Mesenteric fat pad (tissue), 1 donor: ENCODE measurements around the gene CCR5AS. TPM values are rescaled to one million over a fixed set of nuclear protein-coding genes. Genes with fewer than 3 reads are reported as not detected.

Source experiments
- DNase-seq: peaks from one replicate; pipeline ENCODE4 v3.0.0-alpha.2; 2020; ENCODE audit warnings: low spot score
- total RNA-seq: library from RNA; stranded (reverse); fragmentation: NEBNext Ultra II Directional; extraction: Animal tissue kit (Norgen Biotek cat#: 25700); gene quantifications from one replicate; pipeline ENCODE4 v1.2.1, GENCODE V29; 2021
- donor health status: DM: yes; HTN: yes; CAD: no.

Gene CCR5AS

DNA sequence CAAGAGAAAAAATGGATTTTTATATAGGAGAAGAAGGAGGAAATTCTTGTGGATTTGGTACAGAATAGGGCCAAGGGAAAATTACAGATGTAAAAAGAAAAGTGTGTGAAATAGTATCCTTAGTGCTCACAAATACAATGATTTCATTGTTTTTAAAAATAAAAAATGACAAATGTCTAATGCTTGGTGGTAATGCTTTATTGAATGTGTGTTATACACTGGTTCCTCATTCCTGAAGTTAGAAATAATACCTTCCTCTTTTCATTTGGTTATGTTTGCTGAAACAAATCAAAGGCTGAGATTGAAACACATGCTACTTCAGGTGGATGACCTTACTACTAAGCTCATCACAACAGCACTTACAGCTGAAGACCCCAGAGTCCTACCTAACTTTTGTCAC lies 90.7 kb downstream of the CCR5AS start:
- DNase-seq: no peak

DNA sequence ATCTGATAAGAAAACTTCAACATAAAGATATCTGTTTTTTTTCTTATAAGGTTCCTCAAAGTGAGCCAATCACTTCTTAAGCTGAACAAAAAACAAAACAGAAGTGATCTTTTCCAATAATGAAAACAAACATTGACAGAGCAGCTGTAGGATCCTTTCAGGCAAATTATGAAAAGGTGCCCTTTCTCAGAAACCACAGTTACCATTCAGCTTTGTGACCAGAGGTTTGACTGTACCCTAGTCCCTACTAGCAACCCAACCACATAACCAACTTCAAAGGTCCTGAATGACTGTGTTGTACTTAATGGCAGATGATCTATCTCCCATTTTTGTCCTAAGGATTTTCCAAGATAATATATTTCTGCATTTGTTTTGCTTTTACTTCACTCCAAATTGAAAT lies 92.3 kb downstream of the CCR5AS start:
- no peak for DNase-seq

Other genes with a start within 250 kb of the CCR5AS start
- 39.7 TPM for gene CCR1, start 198.8 kb downstream of the CCR5AS start, total RNA-seq
- not detected for gene CCR3, start 164.6 kb downstream of the CCR5AS start, total RNA-seq
- 3.3 TPM for gene CCR2, start 53.0 kb downstream of the CCR5AS start, total RNA-seq
- 1.7 TPM for gene CCR5, start 36.1 kb downstream of the CCR5AS start, total RNA-seq
- 8.8 TPM for gene CCRL2, start 193 bp upstream of the CCR5AS start, total RNA-seq
- gene LTF, start 57.8 kb upstream of the CCR5AS start, total RNA-seq: 4.3 TPM
- gene RTP3, start 90.9 kb upstream of the CCR5AS start, total RNA-seq: not detected
- 2.1 TPM for gene LRRC2, start 159.2 kb upstream of the CCR5AS start, total RNA-seq
- not detected for gene FAM240A, start 205.5 kb upstream of the CCR5AS start, total RNA-seq